GM08714 (cell line): ENCODE measurements around the gene FXYD1.

ENCODE experiments used
- H3K4me3 ChIP-seq: fragments of 200-500 bp; sonication (Bioruptor generic); 2 replicates; pipeline ENCODE4 v1.5.1; 2014; ENCODE audit warnings: mild to moderate bottlenecking, low read length, inconsistent platforms
- ZNF274 ChIP-seq: IDR thresholded peaks from 2 replicates; pipeline ENCODE4 v1.6.1; 2012; ENCODE audit warnings: mild to moderate bottlenecking, low read depth, low read length

Gene FXYD1

GRCh38 chr19:35184884-35185283 lies 46.3 kb downstream of the FXYD1 start:
- no peak for TF ChIP-seq ZNF274
- no peak overlapping the region for H3K4me3 ChIP-seq
